Measurements from ENCODE around the gene SYNE1. TPM values are rescaled to one million over a fixed set of nuclear protein-coding genes. Genes with fewer than 3 reads are reported as not detected.

SYNE1 gene
- total RNA-seq, 1 donor from 2014 or later = 6.0 TPM

DNA sequence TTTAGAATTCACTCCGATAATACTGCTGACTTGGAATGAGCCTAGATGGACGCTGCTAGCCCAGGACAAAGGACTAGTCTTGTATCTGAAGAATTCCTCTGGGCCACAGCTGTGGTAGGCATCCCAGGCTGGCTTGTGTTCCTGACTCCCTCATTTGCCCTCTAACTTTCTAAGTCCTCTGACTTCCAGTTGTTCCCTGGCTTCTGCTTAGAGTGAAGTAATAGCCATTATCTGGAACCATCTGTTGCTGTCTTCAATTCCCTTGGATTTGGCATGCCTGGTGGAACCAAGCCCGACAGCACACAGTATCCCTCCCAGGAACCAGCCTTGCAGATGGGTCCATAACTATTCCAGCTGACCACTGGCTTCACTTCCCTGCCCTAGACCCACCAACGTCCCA lies 376.0 kb downstream of the SYNE1 start:
- Mint-ChIP-seq H3K4me3 (no peak overlapping the region), H3K4me1 (peaks cover 14% of the 10 kb centered on the region), H3K36me3 (peaks cover 20% of the 10 kb centered on the region), H3K9me3 (peaks cover 2% of the 10 kb centered on the region), H3K27ac (no peak overlapping the region), H3K27me3 (ENCODE audit: insufficient read depth, low read depth) (peaks cover 4% of the 10 kb centered on the region)
- Histone ChIP-seq H3F3A (ENCODE audit: low read depth) (no peaks in the 10 kb centered on the region), H3K36me3 (no peaks in the 10 kb centered on the region), H2AFZ (replicated peaks) (no peak overlapping the region), H3K4me1 (no peaks in the 10 kb centered on the region), H3K27ac (no peak overlapping the region), H3K79me2 (ENCODE audit: low read depth) (no peaks in the 10 kb centered on the region), H3K9ac (no peak overlapping the region), H3K9me3 (ENCODE audit: low read depth) (no peaks in the 10 kb centered on the region), H3K27me3 (no peaks in the 10 kb centered on the region), H3K4me3 (no peak overlapping the region), H3K4me2 (no peak overlapping the region), H4K20me1 (ENCODE audit: low read depth) (no peaks in the 10 kb centered on the region)
- DNase-seq (ENCODE audit: low spot score) = peak; percentile 3
- TF ChIP-seq EZH2phosphoT487 (IDR thresholded peaks at IDR 0.05) (no peak), EZH2 (IDR thresholded peaks at IDR 0.05) (no peak), CTCF (IDR thresholded peaks at IDR 0.05) (no peak)

DNA sequence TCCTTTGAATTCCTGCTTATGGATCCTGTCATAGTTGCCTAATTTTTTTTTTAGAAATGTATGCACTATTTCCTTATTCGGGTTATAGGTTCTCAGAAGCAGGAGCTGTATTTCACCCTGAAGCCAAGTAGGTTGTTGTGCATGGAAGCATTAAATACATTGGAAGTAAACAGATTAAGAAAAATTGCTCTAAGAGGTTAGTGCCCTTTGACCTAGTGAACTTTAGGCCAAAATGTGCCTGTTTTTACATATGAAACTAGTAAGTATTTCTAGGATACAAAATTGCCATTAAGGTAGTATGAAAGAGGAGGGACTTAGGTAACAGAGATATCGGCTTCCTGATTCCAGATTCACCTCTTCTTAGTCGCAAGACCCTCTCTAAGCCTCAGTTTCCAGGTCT lies 377.9 kb downstream of the SYNE1 start:
- Mint-ChIP-seq H3K4me3 (no peak overlapping the region), H3K27me3 (ENCODE audit: insufficient read depth, low read depth) (peaks cover 4% of the 10 kb centered on the region), H3K4me1 (peaks cover 14% of the 10 kb centered on the region), H3K27ac (no peak overlapping the region), H3K36me3 (peaks cover 18% of the 10 kb centered on the region), H3K9me3 (peaks cover 2% of the 10 kb centered on the region)
- H3K36me3 ChIP-seq = no peaks in the 10 kb centered on the region
- H3K27me3 ChIP-seq = no peaks in the 10 kb centered on the region
- H2AFZ ChIP-seq (replicated peaks) = no peak overlapping the region
- H3K9me3 ChIP-seq (ENCODE audit: low read depth) = no peaks in the 10 kb centered on the region
- no peaks in the 10 kb centered on the region for H3K79me2 ChIP-seq (ENCODE audit: low read depth)
- H3K4me3 ChIP-seq = no peak overlapping the region
- H3K4me1 ChIP-seq = no peaks in the 10 kb centered on the region
- H3K4me2 ChIP-seq = no peak overlapping the region
- no peak overlapping the region for H3K27ac ChIP-seq
- no peak for DNase-seq (ENCODE audit: low spot score)
- TF ChIP-seq EZH2 (IDR thresholded peaks at IDR 0.05) = no peak
- no peak for TF ChIP-seq CTCF (IDR thresholded peaks at IDR 0.05)
- TF ChIP-seq EZH2phosphoT487 (IDR thresholded peaks at IDR 0.05) = no peak
- H3K9ac ChIP-seq = no peak overlapping the region
- H4K20me1 ChIP-seq (ENCODE audit: low read depth) = no peaks in the 10 kb centered on the region
- no peaks in the 10 kb centered on the region for H3F3A ChIP-seq (ENCODE audit: low read depth)

DNA sequence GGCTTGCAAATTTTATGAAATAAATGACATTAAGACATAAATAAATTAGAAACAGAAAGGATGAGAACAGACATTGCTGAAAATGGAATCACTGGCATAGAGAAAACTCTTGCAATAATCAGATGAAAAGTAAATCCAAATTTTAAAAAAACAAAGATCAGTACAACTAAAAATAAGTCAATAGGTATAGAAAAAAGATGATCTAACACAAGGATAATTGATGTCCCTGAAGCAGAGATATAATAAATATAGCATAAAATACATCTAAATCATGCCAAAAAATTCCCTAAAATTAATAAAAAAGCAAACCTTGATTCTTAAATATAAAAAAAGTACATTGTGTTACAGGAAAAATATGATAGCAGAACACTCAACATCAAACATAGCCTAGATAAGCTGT lies 379.6 kb downstream of the SYNE1 start:
- H3K4me3 Mint-ChIP-seq = no peak overlapping the region
- Histone ChIP-seq H3K27me3 (no peaks in the 10 kb centered on the region), H3K79me2 (ENCODE audit: low read depth) (no peaks in the 10 kb centered on the region), H3F3A (ENCODE audit: low read depth) (no peaks in the 10 kb centered on the region), H3K4me2 (no peak overlapping the region), H4K20me1 (ENCODE audit: low read depth) (no peaks in the 10 kb centered on the region), H3K9me3 (ENCODE audit: low read depth) (no peaks in the 10 kb centered on the region), H3K27ac (no peak overlapping the region), H2AFZ (replicated peaks) (no peak overlapping the region), H3K36me3 (no peaks in the 10 kb centered on the region), H3K4me3 (no peak overlapping the region), H3K4me1 (no peaks in the 10 kb centered on the region), H3K9ac (no peak overlapping the region)
- peaks cover 2% of the 10 kb centered on the region for H3K27me3 Mint-ChIP-seq (ENCODE audit: insufficient read depth, low read depth)
- peaks cover 14% of the 10 kb centered on the region for H3K4me1 Mint-ChIP-seq
- no peak for DNase-seq (ENCODE audit: low spot score)
- no peak overlapping the region for H3K27ac Mint-ChIP-seq
- peaks cover under 1% of the 10 kb centered on the region for H3K9me3 Mint-ChIP-seq
- TF ChIP-seq EZH2 (IDR thresholded peaks at IDR 0.05) (no peak), EZH2phosphoT487 (IDR thresholded peaks at IDR 0.05) (no peak), CTCF (IDR thresholded peaks at IDR 0.05) (no peak)
- H3K36me3 Mint-ChIP-seq = peaks cover 19% of the 10 kb centered on the region

All from neural progenitor cell (in vitro differentiated cells).